SK-N-SH treated with all-trans-retinoic acid at 6 μM for 48 hours (cell line): ENCODE results near the gene RB1.

ENCODE experiments used
- ATAC-seq: fragments of 200-7000 bp; cut with Tn5 transposase; 3 replicates; pipeline ENCODE4 v1.9.1; 2020; ENCODE audit warnings: mild to moderate bottlenecking, moderate library complexity
- ARNTL ChIP-seq: fragments of 450-650 bp; formaldehyde crosslinking; IDR thresholded peaks from 2 replicates; pipeline ENCODE4 v1.5.0; 2020; ENCODE audit warnings: low read depth, mild to moderate bottlenecking, moderate library complexity, borderline replicate concordance
- BACH2 ChIP-seq: fragments of 250-450 bp; sonication (Bioruptor Pico); IDR thresholded peaks from 2 replicates; pipeline ENCODE4 v1.9.0; 2021; ENCODE audit warnings: mild to moderate bottlenecking, borderline replicate concordance
- CREB5 ChIP-seq: fragments of 250-450 bp; sonication (Bioruptor Pico); IDR thresholded peaks from 2 replicates; pipeline ENCODE4 v1.5.1; 2020; ENCODE audit warnings: low read depth, mild to moderate bottlenecking, moderate library complexity
- CSDC2 ChIP-seq: fragments of 250-450 bp; sonication (Bioruptor Pico); IDR thresholded peaks from 2 replicates; pipeline ENCODE4 v1.5.0; 2020; ENCODE audit warnings: mild to moderate bottlenecking, moderate library complexity
- CSRNP3 ChIP-seq: fragments of 250-450 bp; sonication (Bioruptor Pico); IDR thresholded peaks from 2 replicates; pipeline ENCODE4 v1.5.1; 2021; ENCODE audit warnings: mild to moderate bottlenecking, moderate library complexity
- ESRRG ChIP-seq: fragments of 250-450 bp; sonication (Bioruptor Pico); IDR thresholded peaks from 2 replicates; pipeline ENCODE4 v1.6.1; 2021; ENCODE audit warnings: mild to moderate bottlenecking
- GLIS3 ChIP-seq: fragments of 250-450 bp; sonication (Bioruptor Pico); IDR thresholded peaks from 2 replicates; pipeline ENCODE4 v1.5.0; 2020; ENCODE audit warnings: mild to moderate bottlenecking, moderate library complexity
- POU6F1 ChIP-seq: fragments of 250-450 bp; sonication (Bioruptor Pico); IDR thresholded peaks from 2 replicates; pipeline ENCODE4 v1.8.0; 2021; ENCODE audit warnings: low read depth, mild to moderate bottlenecking, moderate library complexity, borderline replicate concordance
- RARB ChIP-seq: fragments of 250-450 bp; sonication (Bioruptor Pico); IDR thresholded peaks from 2 replicates; pipeline ENCODE4 v1.8.0; 2021; ENCODE audit warnings: mild to moderate bottlenecking, moderate library complexity
- SNAI2 ChIP-seq: fragments of 250-450 bp; sonication (Bioruptor Pico); IDR thresholded peaks from 2 replicates; pipeline ENCODE4 v1.5.0; 2020; ENCODE audit warnings: mild to moderate bottlenecking, moderate library complexity
- TCF4 ChIP-seq: fragments of 250-450 bp; sonication (Bioruptor Pico); IDR thresholded peaks from 2 replicates; pipeline ENCODE4 v1.8.0; 2021; ENCODE audit warnings: mild to moderate bottlenecking, moderate library complexity, borderline replicate concordance
- TOX ChIP-seq: fragments of 250-450 bp; sonication (Bioruptor Pico); IDR thresholded peaks from 2 replicates; pipeline ENCODE4 v1.8.0; 2021; ENCODE audit warnings: mild to moderate bottlenecking, moderate library complexity, borderline replicate concordance
- TSHZ2 ChIP-seq: fragments of 250-450 bp; sonication (Bioruptor Pico); IDR thresholded peaks from 2 replicates; pipeline ENCODE4 v1.5.0; 2020; ENCODE audit warnings: mild to moderate bottlenecking, moderate library complexity
- ZC3H10 ChIP-seq: fragments of 250-450 bp; sonication (Bioruptor Pico); IDR thresholded peaks from 2 replicates; pipeline ENCODE4 v1.5.1; 2021; ENCODE audit warnings: mild to moderate bottlenecking, moderate library complexity
- ZFP30 ChIP-seq: fragments of 450-650 bp; formaldehyde crosslinking; IDR thresholded peaks from 2 replicates; pipeline ENCODE4 v1.5.0; 2022; ENCODE audit warnings: mild to moderate bottlenecking, moderate library complexity
- ZNF565 ChIP-seq: fragments of 450-650 bp; formaldehyde crosslinking; conservative IDR thresholded peaks from 2 replicates; pipeline ENCODE4 v1.5.0; 2020; ENCODE audit warnings: low read depth, mild to moderate bottlenecking, moderate library complexity
- ZNF70 ChIP-seq: fragments of 450-650 bp; formaldehyde crosslinking; IDR thresholded peaks from 2 replicates; pipeline ENCODE4 v1.5.0; 2020; ENCODE audit warnings: mild to moderate bottlenecking, moderate library complexity
- ZNF8 ChIP-seq: fragments of 450-650 bp; formaldehyde crosslinking; IDR thresholded peaks from 2 replicates; pipeline ENCODE4 v1.5.0; 2020; ENCODE audit warnings: mild to moderate bottlenecking, moderate library complexity

Gene RB1

GRCh38 chr13:48255090-48255489, 48.5 kb upstream of the RB1 start:
- ATAC-seq, result no peak
- TF ChIP-seq TOX (CRISPR knock-in tag) (no peak), ZNF70 (no peak), RARB (no peak), CSRNP3 (CRISPR knock-in tag) (no peak), POU6F1 (CRISPR knock-in tag) (no peak), TSHZ2 (no peak), ZNF8 (CRISPR knock-in tag) (no peak), ESRRG (CRISPR knock-in tag) (no peak), TCF4 (CRISPR knock-in tag) (no peak)

GRCh38 chr13:48255954-48256353, 47.6 kb upstream of the RB1 start:
- no peak for ATAC-seq
- TF ChIP-seq BACH2 (no peak), GLIS3 (CRISPR knock-in tag) (no peak), ARNTL (CRISPR knock-in tag) (no peak), CSDC2 (CRISPR knock-in tag) (no peak), POU6F1 (CRISPR knock-in tag) (no peak)

- TF ChIP-seq BACH2 (no peak), CREB5 (no peak), ZC3H10 (CRISPR knock-in tag) (no peak), SNAI2 (CRISPR knock-in tag) (no peak), RARB (no peak), ZNF8 (CRISPR knock-in tag) (no peak), TSHZ2 (no peak), TOX (CRISPR knock-in tag) (no peak), CSRNP3 (CRISPR knock-in tag) (no peak), ZNF565 (no peak), CSDC2 (CRISPR knock-in tag) (no peak), ZFP30 (CRISPR knock-in tag) (no peak), TCF4 (CRISPR knock-in tag) (no peak), GLIS3 (CRISPR knock-in tag) (no peak)
- no peak for ATAC-seq
These were observed 45.5 kb upstream of the RB1 start for GRCh38 chr13:48258002-48258401.
